ENCODE data around the gene GLB1L2.

The GLB1L2 gene

GRCh38 chr11:134289789-134290188 lies 42.0 kb upstream of the GLB1L2 start:
- no peak overlapping the region for H3K9ac ChIP-seq (ENCODE audit: low read length)
- H3K9me3 ChIP-seq (ENCODE audit: insufficient read depth, low read length): no peaks in the 10 kb centered on the region
- H3K27ac ChIP-seq (ENCODE audit: low read depth, low read length): no peak overlapping the region
- TF ChIP-seq EZH2phosphoT487 (conservative IDR thresholded peaks at IDR 0.05; ENCODE audit: low read length): no peak
- TF ChIP-seq CTCF (IDR thresholded peaks at IDR 0.05; ENCODE audit: insufficient read depth, low read length, poor library complexity, severe bottlenecking): no peak
- no peak overlapping the region for H3K4me3 ChIP-seq (ENCODE audit: insufficient read depth, low read length, poor library complexity, severe bottlenecking)
- no peak overlapping the region for H3K4me2 ChIP-seq (ENCODE audit: low read depth, low read length, poor library complexity, severe bottlenecking)
- no peaks in the 10 kb centered on the region for H4K20me1 ChIP-seq (ENCODE audit: low read depth, low read length)
- no peaks in the 10 kb centered on the region for H3F3A ChIP-seq (ENCODE audit: insufficient read depth)
- H3K36me3 ChIP-seq (ENCODE audit: low read length): no peaks in the 10 kb centered on the region
- no peaks in the 10 kb centered on the region for H3K27me3 ChIP-seq (ENCODE audit: low read length)
- H3K79me2 ChIP-seq (ENCODE audit: insufficient read depth, low read length): no peaks in the 10 kb centered on the region
- no peak overlapping the region for H2AFZ ChIP-seq (ENCODE audit: low read depth, low read length, severe bottlenecking)
- no peaks in the 10 kb centered on the region for H3K9me2 ChIP-seq (replicated peaks; ENCODE audit: insufficient read depth, low read length)

- Histone ChIP-seq H3F3A (ENCODE audit: insufficient read depth) (no peaks in the 10 kb centered on the region), H3K4me3 (ENCODE audit: insufficient read depth, low read length, poor library complexity, severe bottlenecking) (no peak overlapping the region), H3K9me2 (replicated peaks; ENCODE audit: insufficient read depth, low read length) (no peaks in the 10 kb centered on the region), H3K79me2 (ENCODE audit: insufficient read depth, low read length) (no peaks in the 10 kb centered on the region), H3K9ac (ENCODE audit: low read length) (no peak overlapping the region), H3K36me3 (ENCODE audit: low read length) (no peaks in the 10 kb centered on the region), H2AFZ (ENCODE audit: low read depth, low read length, severe bottlenecking) (no peak overlapping the region), H3K9me3 (ENCODE audit: insufficient read depth, low read length) (no peaks in the 10 kb centered on the region), H3K4me2 (ENCODE audit: low read depth, low read length, poor library complexity, severe bottlenecking) (no peak overlapping the region), H3K27ac (ENCODE audit: low read depth, low read length) (no peak overlapping the region), H3K27me3 (ENCODE audit: low read length) (no peaks in the 10 kb centered on the region), H4K20me1 (ENCODE audit: low read depth, low read length) (no peaks in the 10 kb centered on the region)
- TF ChIP-seq CTCF (IDR thresholded peaks at IDR 0.05; ENCODE audit: insufficient read depth, low read length, poor library complexity, severe bottlenecking) (no peak), EZH2phosphoT487 (conservative IDR thresholded peaks at IDR 0.05; ENCODE audit: low read length) (no peak)
These were observed 41.1 kb upstream of the GLB1L2 start for GRCh38 chr11:134290646-134291045.

- no peak for TF ChIP-seq CTCF (IDR thresholded peaks at IDR 0.05; ENCODE audit: insufficient read depth, low read length, poor library complexity, severe bottlenecking)
- no peak for TF ChIP-seq EZH2phosphoT487 (conservative IDR thresholded peaks at IDR 0.05; ENCODE audit: low read length)
- H3K9ac ChIP-seq (ENCODE audit: low read length): no peak overlapping the region
- H3K4me3 ChIP-seq (ENCODE audit: insufficient read depth, low read length, poor library complexity, severe bottlenecking): no peak overlapping the region
- no peaks in the 10 kb centered on the region for H3K36me3 ChIP-seq (ENCODE audit: low read length)
- H3K27ac ChIP-seq (ENCODE audit: low read depth, low read length): no peak overlapping the region
- H3K79me2 ChIP-seq (ENCODE audit: insufficient read depth, low read length): no peaks in the 10 kb centered on the region
- H3K27me3 ChIP-seq (ENCODE audit: low read length): no peaks in the 10 kb centered on the region
- H4K20me1 ChIP-seq (ENCODE audit: low read depth, low read length): no peaks in the 10 kb centered on the region
- no peak overlapping the region for H3K4me2 ChIP-seq (ENCODE audit: low read depth, low read length, poor library complexity, severe bottlenecking)
- no peaks in the 10 kb centered on the region for H3F3A ChIP-seq (ENCODE audit: insufficient read depth)
- H3K9me3 ChIP-seq (ENCODE audit: insufficient read depth, low read length): no peaks in the 10 kb centered on the region
- no peak overlapping the region for H2AFZ ChIP-seq (ENCODE audit: low read depth, low read length, severe bottlenecking)
- no peaks in the 10 kb centered on the region for H3K9me2 ChIP-seq (replicated peaks; ENCODE audit: insufficient read depth, low read length)
These were observed 40.6 kb upstream of the GLB1L2 start for GRCh38 chr11:134291196-134291595.
